Breast epithelium (tissue), 3 donors: ENCODE measurements around the gene PXDN.

Source experiments
- POLR2A ChIP-seq: fragments of 450-650 bp; IDR thresholded peaks from one replicate; pipeline ENCODE4 v1.6.1; 2016; ENCODE audit warnings: antibody characterized with exemption, mild to moderate bottlenecking, moderate library complexity
- POLR2AphosphoS5 ChIP-seq, 3 donors: sonication (generic); formaldehyde crosslinking; IDR thresholded peaks; one replicate each; pipeline ENCODE4 v1.6.1; 2017; ENCODE audit warnings: antibody characterized with exemption in 3 of 3
- TF ChIP-seq, protein P1 (sequence below), 3 donors: fragments of 450-650 bp; IDR thresholded peaks; one replicate each; pipeline ENCODE4 v1.5.1; 2016 to 2017; ENCODE audit warnings: antibody characterized with exemption in 3 of 3, mild to moderate bottlenecking in 3 of 3, moderate library complexity in 3 of 3

DNA sequence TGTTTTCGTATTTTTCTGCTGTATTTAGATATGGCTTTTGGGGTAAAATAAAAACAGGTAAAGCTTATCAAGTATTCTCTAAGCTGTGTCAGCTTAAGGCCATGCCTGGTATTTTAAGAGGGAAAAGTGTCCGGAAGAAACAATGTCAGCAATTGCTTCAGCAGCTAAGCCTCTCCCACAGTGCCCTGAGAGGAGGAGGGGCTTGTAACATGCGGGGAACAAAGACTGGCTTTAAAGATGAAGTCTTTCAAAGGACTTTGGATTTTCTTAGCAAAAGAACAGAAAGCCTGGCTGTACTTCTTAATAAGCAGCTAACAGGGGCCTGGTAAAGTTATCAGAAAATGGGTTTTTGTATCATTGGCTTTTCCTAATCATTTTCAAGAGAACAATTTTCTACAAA lies 102.8 kb downstream of the PXDN start:
- TF ChIP-seq, protein P1, sequence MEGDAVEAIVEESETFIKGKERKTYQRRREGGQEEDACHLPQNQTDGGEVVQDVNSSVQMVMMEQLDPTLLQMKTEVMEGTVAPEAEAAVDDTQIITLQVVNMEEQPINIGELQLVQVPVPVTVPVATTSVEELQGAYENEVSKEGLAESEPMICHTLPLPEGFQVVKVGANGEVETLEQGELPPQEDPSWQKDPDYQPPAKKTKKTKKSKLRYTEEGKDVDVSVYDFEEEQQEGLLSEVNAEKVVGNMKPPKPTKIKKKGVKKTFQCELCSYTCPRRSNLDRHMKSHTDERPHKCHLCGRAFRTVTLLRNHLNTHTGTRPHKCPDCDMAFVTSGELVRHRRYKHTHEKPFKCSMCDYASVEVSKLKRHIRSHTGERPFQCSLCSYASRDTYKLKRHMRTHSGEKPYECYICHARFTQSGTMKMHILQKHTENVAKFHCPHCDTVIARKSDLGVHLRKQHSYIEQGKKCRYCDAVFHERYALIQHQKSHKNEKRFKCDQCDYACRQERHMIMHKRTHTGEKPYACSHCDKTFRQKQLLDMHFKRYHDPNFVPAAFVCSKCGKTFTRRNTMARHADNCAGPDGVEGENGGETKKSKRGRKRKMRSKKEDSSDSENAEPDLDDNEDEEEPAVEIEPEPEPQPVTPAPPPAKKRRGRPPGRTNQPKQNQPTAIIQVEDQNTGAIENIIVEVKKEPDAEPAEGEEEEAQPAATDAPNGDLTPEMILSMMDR (IDR thresholded peaks at IDR 0.05) = no peak
- no peak for TF ChIP-seq POLR2A
- TF ChIP-seq POLR2AphosphoS5 (IDR thresholded peaks at IDR 0.05) = no peak
